Ramos (cell line): Measurements from ENCODE around the gene STAT4.

ENCODE experiments used
- in situ Hi-C: fragments of 300-500 bp; cut with MboI; formaldehyde crosslinking; loops from one replicate; pipeline ENCODE4 v1.14.3; 2022; ENCODE audit warnings: low sequenced_read_pairs; ENCODE audit not compliant: unreplicated experiment

The STAT4 gene

GRCh38 chr2:190981333-190981732 is 169.5 kb downstream of the STAT4 start:
- in situ Hi-C loops, result no loop called here

- in situ Hi-C loops, result no loop called here
These were observed 170.1 kb downstream of the STAT4 start for GRCh38 chr2:190980630-190981209.

DNA sequence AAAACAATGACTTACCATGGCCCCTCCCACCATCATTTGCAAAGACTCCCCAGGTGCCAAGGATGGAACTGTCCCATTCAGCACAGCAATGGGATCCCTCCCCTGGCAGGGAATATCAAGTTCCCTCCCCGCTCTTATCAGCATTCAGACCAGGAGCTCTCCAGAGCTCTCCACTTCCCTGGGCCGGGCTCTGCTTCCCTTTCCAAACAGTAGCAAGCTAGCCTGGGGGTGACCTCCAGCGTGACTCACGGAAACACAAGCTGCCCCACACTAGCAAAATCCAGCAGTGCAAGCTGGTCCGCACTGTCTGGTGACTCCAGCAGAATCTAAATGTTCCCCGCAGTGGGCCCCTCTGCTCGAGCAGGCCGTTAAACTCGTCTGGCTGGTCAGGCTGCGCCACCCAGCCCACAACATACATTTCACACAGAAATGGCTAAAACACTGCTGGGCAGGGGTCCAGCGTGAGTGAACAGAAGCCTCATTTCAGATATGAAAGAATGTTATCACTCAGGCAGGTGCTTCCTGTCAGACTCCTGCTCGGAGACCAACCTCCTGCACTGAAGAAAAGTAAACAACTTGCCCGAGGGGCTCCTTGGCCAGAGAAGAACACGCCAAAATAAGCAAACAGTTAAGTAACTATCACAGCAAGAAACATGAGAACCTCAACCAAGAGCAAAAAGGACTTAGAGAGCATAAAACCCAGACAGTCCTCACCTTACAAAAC is 170.7 kb downstream of the STAT4 start:
- in situ Hi-C loops, result no loop called here
